NCI-H1092 treated with DMSO at 0.1 percent for 48 hours (cell line): ENCODE results near the gene NUDT22.
A peak's percentile ranks its signal among the peaks of the same experiment; 100 is the strongest.

Experiments used
- DNase-seq: peaks from one replicate; lab custom pipeline; 2025; lab: John Stamatoyannopoulos, UW

The NUDT22 gene

GRCh38 chr11:64227405-64227956 lies 1.4 kb downstream of the NUDT22 start:
- no peak for DNase-seq

GRCh38 chr11:64229090-64229743 lies 3.1 kb downstream of the NUDT22 start:
- no peak for DNase-seq

DNA sequence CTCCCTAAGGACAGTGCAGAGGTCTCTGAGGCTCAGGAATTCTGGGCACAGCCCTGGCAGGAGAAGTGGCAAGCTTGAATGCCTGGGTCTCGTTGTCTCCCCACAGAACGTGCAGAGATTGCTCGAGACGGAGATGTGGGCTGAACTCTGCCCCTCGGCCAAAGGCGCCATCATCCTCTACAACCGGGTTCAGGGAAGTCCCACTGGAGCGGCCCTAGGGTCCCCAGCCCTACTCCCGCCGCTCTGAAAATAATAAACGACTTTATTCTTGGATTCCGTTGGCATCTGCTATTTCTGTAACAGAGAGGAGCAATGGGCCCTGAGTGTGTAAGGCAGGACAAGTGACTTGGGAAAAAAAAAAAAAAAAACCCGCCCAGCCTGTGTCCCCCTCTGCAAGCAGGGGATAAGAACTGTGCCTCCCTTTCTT lies 3.7 kb downstream of the NUDT22 start:
- no peak for DNase-seq

DNA sequence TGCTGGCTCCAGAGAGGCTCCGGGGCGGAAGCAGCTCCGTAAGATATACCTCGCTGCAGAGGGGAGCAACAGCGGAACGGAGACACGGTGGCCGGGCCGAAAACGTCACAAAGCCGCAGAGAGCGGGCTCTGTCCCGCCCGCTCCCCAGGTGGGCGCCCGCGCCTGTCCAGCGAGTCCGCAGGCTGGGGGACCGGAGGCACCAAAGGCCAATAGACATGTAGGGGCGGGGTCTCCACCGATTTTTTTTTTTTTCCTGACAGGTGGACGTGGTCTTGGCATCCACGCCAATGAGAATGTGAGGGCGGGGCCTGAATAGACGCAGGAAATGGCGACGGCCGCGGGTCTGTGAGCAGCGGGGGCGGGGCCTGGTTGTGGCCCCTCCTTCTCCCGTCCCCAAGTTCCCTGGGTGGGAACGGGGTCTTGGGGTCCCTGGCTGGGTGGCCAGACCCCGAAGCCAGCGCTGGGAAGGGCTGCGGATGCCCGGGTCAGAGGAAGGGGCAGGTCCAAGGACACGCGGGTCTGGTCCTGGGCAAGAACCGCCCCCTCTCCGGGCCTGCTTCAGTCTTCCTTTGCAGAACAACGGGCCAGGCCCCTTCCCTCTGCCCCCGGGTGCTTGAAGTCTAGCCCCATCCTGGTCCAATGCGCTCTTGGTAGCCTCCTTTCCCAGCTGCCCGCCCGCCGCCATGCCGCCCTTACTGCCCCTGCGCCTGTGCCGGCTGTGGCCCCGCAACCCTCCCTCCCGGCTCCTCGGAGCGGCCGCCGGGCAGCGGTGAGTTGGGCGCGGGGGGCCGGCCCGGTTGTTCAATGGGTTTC lies 4.3 kb downstream of the NUDT22 start, which contains the start of gene DNAJC4:
TSS of gene DNAJC4 (plus strand) at position 378 of the 814 bp plus-strand sequence. CDS start at position 685, 307 bp downstream.
- peak; percentile 98 for DNase-seq

- DNase-seq: no peak
These were observed 4.9 kb downstream of the NUDT22 start for GRCh38 chr11:64230985-64231365.

GRCh38 chr11:64231546-64231945 lies 5.5 kb downstream of the NUDT22 start:
- DNase-seq: no peak

GRCh38 chr11:64232182-64232966 lies 6.3 kb downstream of the NUDT22 start:
- DNase-seq: no peak

DNA sequence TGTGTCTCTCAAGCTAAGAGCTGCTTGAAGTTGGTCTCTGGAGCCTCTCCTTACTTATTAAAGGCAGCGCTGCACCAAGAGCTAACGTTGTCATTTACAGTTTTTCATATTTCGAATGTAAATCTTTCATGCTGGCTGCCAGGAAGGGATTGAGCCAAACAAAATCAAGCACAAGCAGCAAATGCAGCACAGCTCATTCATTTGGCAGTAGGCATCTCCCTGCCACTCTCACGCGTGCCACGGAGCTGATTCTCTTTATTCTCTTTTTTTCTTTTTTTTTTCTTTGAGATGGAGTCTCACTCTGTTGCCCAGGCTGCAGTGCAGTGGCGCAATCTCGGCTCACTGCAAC lies 6.9 kb downstream of the NUDT22 start:
- no peak for DNase-seq

DNA sequence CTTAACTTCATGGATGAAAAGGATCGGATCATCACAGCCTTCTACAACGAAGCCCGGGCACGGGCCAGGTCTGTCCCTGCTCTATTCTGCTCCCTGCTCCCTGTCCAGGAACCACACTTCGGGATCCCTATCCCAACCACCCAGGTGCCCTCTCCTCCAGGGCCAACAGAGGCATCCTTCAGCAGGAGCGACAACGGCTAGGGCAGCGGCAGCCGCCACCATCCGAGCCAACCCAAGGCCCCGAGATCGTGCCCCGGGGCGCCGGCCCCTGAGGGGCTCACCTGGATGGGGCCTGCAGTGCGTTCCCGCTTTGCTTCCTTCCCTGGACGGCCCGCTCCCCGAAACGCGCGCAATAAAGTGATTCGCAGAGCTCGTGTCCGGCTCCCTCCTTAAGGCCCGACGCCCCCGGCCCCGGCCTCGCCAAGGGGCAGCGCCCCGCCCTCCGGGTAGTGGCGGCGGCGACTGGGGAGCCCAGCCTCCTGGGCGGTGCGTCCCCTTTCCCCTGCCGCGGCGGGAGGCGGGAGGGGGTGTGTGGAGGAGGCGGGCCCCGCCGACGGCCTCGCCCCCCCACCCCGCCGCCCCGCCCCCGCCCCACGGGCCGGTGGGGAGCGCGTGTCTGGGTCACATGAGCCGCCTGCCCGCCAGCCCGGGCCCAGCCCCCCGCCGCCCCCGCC lies 8.0 kb downstream of the NUDT22 start, which contains the start of gene VEGFB:
TSS of gene VEGFB (plus strand) at position 672 of the 674 bp plus-strand sequence. CDS start 250 bp downstream, outside the sequence.
- DNase-seq: peak; percentile 65

GRCh38 chr11:64234647-64235379 lies 8.7 kb downstream of the NUDT22 start:
- DNase-seq: peak; percentile 57

- DNase-seq: no peak
These were observed 9.5 kb downstream of the NUDT22 start for GRCh38 chr11:64235437-64236161.

DNA sequence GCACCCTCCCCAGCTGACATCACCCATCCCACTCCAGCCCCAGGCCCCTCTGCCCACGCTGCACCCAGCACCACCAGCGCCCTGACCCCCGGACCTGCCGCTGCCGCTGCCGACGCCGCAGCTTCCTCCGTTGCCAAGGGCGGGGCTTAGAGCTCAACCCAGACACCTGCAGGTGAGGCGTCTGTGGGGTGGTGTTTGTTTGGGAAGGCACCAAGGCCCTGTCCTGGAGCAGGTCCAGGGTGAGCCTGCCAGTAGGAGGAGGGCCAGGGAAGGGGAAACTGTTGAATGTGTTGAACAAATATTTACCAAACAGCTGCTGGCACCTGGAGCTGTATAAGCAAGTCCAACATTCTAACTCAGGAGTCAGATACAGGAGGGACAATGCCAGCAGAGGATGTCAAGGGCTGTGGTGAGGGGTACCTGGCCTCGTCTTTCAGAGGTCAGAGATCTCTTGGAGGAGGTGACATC lies 11.4 kb downstream of the NUDT22 start:
- DNase-seq: peak; percentile 94

DNA sequence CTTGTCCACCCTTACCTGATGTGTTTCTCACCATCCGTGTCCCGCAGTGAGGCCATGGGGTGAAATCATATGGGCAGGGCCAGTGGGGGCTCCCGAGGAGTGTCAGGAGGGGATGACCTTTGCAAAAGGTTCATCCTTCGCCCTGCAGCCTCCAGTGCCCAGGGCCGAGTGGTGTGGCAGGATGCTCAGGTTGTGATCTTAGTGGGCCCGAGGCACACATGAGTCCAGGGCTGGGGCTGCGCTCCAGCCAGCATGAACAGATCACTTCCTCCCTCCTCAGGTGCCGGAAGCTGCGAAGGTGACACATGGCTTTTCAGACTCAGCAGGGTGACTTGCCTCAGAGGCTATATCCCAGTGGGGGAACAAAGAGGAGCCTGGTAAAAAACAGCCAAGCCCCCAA lies 12.0 kb downstream of the NUDT22 start:
- no peak for DNase-seq

DNA sequence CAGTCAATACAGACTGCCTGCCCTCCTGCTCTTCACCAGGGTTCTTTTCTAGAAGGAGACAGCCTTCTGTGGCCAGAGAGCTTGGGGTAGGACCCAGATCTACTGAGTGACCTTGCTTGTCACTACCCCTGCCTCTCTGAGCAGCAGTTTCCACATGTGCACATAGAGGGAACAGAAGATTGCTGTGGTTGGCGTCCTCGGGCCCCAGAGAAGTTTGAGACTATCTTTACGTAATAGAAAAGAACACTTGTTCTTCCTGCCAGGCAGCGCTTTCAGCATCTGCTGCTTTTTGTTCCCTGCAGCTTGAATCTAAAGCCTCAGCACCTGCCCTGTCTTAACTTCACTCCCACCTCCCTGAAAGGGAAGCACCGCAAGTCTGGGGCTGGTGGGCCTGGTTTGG lies 12.9 kb downstream of the NUDT22 start:
- no peak for DNase-seq

DNA sequence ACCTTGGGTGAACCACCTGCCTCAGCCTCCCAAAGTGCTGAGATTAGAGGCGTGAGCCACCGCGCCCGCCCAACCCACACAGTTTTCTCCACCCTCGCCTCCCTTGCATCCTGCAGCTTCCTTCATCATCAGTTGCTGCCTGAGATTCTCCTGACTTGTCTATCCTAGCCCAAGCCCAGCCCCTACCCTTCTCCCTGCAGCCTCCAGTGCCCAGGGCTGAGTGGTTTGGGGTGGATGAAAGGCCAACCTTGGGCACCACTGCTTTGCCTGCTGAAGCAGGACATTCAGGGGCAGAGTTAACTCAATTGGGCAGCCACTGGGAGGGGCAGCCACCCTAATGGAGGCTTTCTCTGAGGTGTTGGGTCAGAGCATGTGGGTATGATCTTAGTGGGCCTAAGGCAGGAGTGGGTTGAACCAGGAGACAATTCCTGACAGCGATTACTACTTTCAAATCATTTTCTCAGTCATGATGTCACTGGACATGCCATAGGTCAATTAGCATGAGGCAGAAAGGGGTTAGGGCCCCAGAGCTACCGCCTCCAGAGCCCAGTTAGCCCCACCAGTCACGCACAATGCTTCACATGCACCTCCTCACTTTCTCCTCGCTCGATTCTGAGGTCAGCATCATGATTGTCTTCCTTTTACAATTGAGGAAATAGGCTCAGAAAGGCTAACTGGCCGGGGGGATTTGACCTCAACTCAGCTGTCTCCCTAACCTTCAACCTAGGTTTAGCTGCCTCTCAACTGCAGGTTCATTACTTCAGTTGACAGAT lies 13.8 kb downstream of the NUDT22 start:
- DNase-seq: no peak

DNA sequence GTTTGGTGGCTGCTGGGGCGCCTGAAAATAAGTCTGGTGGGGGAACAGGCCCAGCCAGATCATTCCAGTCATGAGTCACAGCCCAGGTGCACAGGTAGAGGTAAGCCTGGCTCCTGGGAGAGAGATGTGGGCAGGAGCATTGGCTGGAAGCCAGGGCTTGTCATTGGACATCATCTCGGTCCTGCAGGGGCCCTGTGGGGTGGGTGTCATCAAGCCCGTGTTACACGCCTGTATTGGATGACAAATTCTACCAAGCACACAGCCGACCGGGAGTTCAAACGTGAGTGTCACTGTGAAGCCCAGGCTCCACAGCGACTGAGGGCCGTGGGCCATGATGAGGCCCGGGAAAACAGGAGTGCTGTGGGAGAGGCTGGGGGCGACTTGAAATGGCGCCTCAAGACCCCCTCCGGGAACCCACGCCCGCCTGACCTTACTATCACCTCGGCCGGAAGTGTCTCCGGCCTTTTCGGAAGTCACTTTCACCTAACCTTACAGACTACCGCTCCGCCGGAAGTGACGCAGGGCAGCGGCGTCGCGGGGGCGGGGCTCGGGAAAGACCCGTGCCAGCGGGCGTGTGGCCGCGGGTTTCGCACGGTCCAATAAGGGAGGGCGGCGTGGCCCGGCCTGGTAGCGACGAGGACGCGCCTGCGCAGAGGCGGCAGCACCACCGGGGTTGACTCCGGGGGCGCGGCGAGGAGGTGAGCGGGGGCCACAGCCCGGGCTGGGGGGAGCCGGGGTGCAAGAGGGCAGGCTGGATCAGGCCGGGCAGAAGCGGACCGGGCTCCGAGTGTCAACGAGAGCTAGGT lies 14.6 kb downstream of the NUDT22 start, which contains the start of gene FKBP2:
TSS of gene FKBP2 (plus strand) at position 661 of the 806 bp plus-strand sequence. CDS start 1,293 bp downstream, outside the sequence.
- DNase-seq: peak; percentile 99

DNA sequence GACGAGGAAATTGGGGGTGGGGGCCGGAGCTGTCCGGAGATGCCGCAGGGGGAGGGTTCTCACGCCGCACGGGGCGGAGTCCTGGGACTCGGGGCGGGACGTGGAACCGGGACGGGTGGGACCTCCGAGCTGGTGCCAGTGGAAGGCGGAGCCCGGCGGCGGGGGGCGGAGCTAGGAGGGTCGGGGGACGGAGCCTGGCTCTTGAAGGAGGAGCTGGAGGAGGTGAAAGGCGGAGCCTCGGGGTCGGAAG lies 15.1 kb downstream of the NUDT22 start:
- peak; percentile 99 for DNase-seq

GRCh38 chr11:64241491-64242374 lies 15.7 kb downstream of the NUDT22 start:
- no peak for DNase-seq
